Stimulated activated CD4-positive, alpha-beta T cell treated with anti-CD3 and anti-CD28 coated beads, Interleukin-4, amount 100 ng/mL, for 48 hours (primary cell): ENCODE data around the gene PHYHIPL.

Experiments used
- DNase-seq, 2 donors: peaks; one replicate each; pipeline ENCODE4 v3.0.0-alpha.2; 2020; ENCODE audit warnings: low read depth in 2 of 2

Gene PHYHIPL

DNA sequence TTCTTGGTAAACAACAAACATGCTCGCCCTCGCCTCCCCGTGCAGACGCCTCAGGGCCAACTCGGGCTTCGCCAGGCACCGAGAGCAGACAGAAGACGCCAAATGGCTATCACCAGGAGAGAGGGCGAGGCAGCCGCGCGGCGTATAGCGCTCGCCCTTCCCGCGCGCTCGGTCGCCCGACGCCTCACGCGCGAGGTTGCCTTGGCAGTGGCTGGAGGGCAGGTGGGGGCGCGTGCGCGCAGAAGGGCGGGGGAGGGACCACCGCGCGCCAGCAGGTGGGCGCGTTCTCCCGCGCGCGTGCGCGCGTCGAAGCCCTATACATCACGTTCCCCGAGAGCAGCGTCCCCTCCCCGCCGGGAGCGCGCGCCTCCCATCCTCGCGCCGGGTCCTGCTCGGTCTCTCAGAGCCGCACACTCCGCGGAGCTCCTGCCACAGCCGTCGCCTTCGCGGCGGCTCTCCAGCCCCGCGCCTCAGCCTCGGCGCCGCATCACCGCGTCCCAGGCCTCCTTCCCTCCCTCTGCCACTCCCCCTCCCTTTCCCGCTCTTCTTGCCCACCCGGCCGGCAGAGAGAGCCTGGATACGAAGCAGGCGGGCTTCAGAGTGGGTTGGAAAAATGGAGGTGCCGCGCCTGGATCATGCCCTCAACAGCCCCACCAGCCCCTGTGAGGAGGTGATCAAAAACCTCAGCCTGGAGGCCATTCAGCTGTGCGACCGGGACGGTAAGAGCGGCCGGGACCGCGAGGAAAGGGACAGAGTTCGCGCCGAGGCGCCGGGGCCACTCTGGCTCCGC lies at the start of gene PHYHIPL:
PHYHIPL (plus strand) TSS at position 403 of the 790 bp plus-strand sequence; CDS start at position 614, 211 bp downstream.
- DNase-seq = no peak

- no peak for DNase-seq
Observed at GRCh38 chr10:59126991-59127390, 49.5 kb upstream of the PHYHIPL start.

DNA sequence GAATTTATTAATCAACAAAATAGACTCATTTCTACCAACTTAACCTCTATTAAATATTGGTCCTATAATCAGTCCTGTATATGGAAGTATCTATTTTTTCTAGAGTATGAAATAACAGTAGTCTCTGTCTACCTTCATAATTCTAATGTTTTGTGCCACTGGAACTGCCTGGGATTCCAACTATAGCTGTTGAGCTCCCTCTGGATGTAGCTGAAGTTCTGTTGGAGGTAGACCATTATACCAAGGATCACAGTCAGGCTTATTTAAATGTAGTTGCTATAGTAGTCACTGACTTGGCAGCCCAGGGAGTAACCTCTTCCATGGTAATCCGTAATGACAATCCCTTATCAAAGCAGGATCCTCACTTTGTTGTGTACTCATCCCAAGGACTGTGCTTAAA lies 48.5 kb upstream of the PHYHIPL start:
- no peak for DNase-seq

- DNase-seq = no peak
Observed at GRCh38 chr10:59129867-59130266, 46.6 kb upstream of the PHYHIPL start.

- no peak for DNase-seq
Observed at GRCh38 chr10:59131666-59132065, 44.8 kb upstream of the PHYHIPL start.

DNA sequence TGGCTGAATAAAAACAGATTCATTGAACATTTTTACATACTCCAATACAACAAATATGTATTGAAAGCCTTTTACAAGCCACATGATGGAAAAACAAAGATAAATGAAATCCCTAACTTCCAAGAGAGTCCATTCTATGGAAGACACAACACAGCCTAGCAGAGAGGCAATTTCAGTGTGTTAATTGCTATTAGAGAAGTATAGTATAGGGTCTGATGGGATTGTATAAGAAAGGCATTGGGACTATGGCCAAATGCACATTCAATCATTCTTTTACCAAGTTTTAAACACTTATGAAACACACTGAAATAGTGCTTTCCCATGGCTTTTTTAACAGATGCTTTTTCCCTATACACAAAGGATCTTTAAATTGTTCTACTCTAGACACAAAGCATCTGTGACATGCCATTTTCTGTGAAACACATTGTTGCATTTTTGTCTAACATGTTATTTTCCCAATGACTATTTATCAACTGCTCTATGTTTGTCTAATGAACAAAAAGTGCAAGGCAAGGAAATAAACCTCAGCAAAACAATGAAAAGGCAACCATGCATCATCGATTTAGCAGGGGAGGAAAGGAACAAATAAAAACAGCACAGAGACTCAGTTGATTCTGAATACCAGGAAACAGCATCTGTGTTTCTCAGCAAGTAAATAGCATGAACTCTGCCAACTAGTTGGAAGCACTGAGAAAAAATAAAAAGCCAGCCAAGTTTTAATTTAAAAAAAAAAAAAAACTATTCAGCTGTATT lies 42.4 kb upstream of the PHYHIPL start:
- no peak for DNase-seq

DNA sequence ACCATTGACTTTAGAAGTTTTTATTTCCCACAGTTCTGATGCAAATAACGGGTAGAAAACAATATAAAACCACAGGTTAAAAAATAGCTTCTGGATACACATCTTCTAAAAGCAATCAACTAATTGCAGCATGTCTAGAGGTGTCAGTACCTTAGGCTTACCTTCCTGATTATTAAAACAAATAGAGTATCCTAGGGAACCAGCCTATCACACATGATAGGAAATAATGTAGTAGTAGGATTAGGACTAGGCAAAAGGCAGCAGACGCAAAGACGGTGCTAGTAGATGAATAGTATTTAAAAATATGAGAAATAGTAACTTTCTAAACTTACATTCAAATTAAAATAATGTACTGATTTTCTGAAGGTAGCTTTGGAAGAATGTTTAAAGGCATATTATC lies 41.7 kb upstream of the PHYHIPL start:
- no peak for DNase-seq

DNA sequence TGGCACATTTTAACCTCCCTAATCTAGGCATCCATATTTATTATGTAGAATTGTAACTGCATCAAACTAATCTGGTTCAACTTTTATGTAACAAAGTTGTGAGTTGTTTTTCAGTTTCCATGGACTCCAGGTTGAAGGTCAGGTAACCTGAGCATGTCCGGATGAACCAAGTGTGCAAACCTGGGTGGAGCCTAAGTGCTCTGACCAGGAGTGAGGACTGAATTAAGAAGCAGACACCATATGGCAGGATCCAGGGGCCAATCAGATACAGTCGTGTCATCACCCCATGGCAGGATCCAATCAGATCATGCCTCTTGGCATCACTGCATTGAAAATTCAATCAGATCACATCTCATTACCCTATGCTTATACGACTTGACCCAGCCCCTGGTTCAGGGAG lies 41.2 kb upstream of the PHYHIPL start:
- no peak for DNase-seq

GRCh38 chr10:59138052-59138451 lies 38.4 kb upstream of the PHYHIPL start:
- DNase-seq = no peak

GRCh38 chr10:59143544-59143943 lies 32.9 kb upstream of the PHYHIPL start:
- DNase-seq = no peak

GRCh38 chr10:59148701-59149100 lies 27.7 kb upstream of the PHYHIPL start:
- DNase-seq = no peak

- no peak for DNase-seq
Observed at GRCh38 chr10:59155556-59155955, 20.9 kb upstream of the PHYHIPL start.

GRCh38 chr10:59167512-59167911 lies 8.9 kb upstream of the PHYHIPL start:
- DNase-seq = no peak

GRCh38 chr10:59172567-59172966 lies 3.9 kb upstream of the PHYHIPL start:
- DNase-seq = no peak

- no peak for DNase-seq
Observed at GRCh38 chr10:59173414-59173813, 3.0 kb upstream of the PHYHIPL start.

- DNase-seq = no peak
Observed at GRCh38 chr10:59175538-59176240, 754 bp upstream of the PHYHIPL start.

GRCh38 chr10:59177031-59177797 lies 771 bp downstream of the PHYHIPL start:
- peak in 1 of 2 donors; percentile 0 for DNase-seq

DNA sequence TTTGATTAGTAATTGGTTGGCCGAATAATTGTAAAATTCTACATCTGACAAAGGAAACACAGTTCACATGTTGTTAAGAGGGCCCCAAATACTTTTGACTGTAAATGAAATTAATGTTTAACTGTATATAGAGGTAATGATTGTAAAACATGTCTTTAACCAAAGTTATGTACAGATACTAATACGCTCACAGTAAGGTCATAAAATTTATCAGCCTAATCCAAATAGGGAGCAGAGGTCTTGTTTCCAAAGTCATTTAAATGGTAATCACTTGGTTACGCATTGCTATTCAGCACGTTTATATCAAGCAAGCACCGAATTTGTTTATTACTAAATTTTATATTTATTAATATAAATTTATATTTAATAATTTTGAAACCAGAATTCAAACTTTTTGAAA lies 1.4 kb downstream of the PHYHIPL start:
- DNase-seq = no peak

GRCh38 chr10:59179068-59179467 lies 2.6 kb downstream of the PHYHIPL start:
- DNase-seq = no peak

DNA sequence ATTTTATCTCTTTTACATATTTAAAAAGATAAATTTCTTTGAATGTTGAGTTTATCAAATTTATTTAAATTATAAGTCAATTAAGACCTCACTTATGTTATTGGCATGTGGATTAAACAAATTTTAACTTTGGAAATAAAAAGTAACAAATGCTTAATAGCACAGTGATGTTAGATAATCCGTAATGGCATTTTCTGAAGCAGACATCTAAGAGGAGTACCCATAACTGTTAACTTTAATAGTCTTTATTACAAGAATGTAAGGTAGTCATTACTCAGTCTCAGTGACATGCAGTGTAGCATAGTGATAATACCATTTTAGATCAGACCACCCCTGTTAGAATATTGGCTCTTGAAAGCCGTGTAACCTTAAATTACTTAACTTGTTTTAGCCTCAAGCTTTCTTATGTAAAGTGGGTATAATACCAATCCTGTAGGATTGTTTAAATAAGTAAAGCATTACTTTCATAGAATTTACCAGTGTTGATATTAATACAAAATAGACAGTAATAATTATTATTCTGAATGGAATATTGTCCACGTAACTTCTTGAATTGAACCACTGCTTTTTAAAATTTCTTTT lies 4.3 kb downstream of the PHYHIPL start:
- DNase-seq = no peak

DNA sequence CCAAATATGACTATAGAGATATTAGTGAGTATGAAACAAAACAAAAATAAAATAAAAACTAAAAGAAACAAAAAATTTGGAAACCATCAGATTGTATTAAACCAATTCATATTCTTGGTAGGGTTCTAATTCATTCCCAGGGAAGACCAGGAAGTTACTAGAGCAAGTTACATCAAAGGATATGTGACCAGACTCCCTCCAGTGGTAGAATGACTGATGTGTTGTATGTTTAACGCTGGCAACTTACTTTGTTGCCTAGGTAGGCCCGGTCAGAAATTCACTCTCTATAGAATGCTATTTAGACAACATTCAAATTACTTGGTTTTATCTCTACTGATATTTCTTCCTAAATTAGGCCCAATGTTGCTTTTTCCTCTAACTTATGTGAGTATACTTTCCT lies 5.2 kb downstream of the PHYHIPL start:
- DNase-seq = no peak
